Ishikawa (cell line): ENCODE data around the gene COL25A1.

Experiments
- CEBPB ChIP-seq: IDR thresholded peaks from 2 replicates; pipeline ENCODE4 v1.6.1; 2012
- CREB1 ChIP-seq: IDR thresholded peaks from 2 replicates; pipeline ENCODE4 v1.6.1; 2012; ENCODE audit warnings: low read depth
- EGR1 ChIP-seq: IDR thresholded peaks from 2 replicates; pipeline ENCODE4 v1.6.1; 2012
- EP300 ChIP-seq: IDR thresholded peaks from 2 replicates; pipeline ENCODE4 v1.6.1; 2012; ENCODE audit warnings: borderline replicate concordance
- FOXM1 ChIP-seq: IDR thresholded peaks from 2 replicates; pipeline ENCODE4 v1.6.1; 2012; ENCODE audit warnings: low read depth, borderline replicate concordance
- MAX ChIP-seq: IDR thresholded peaks from 2 replicates; pipeline ENCODE4 v1.6.1; 2012
- NFIC ChIP-seq: IDR thresholded peaks from 2 replicates; pipeline ENCODE4 v1.6.1; 2012
- RAD21 ChIP-seq: IDR thresholded peaks from 2 replicates; pipeline ENCODE4 v1.6.1; 2012; ENCODE audit warnings: low read depth
- REST ChIP-seq: IDR thresholded peaks from 2 replicates; pipeline ENCODE4 v1.6.1; 2012; ENCODE audit warnings: low read depth, mild to moderate bottlenecking
- TAF1 ChIP-seq: IDR thresholded peaks from 2 replicates; pipeline ENCODE4 v1.6.1; 2012; ENCODE audit warnings: low read depth, mild to moderate bottlenecking
- TCF12 ChIP-seq: IDR thresholded peaks from 2 replicates; pipeline ENCODE4 v1.6.1; 2012; ENCODE audit warnings: low read depth
- TEAD4 ChIP-seq: IDR thresholded peaks from 2 replicates; pipeline ENCODE4 v1.6.1; 2012
- USF1 ChIP-seq: IDR thresholded peaks from 2 replicates; pipeline ENCODE4 v1.6.1; 2012
- YY1 ChIP-seq: IDR thresholded peaks from 2 replicates; pipeline ENCODE4 v1.6.1; 2012; ENCODE audit warnings: low read depth
- ZBTB7A ChIP-seq: IDR thresholded peaks from 2 replicates; pipeline ENCODE4 v1.6.1; 2012; ENCODE audit warnings: low read depth

The COL25A1 gene

GRCh38 chr4:109332926-109333464 lies 30.5 kb upstream of the COL25A1 start:
- no peak for TF ChIP-seq CEBPB
- peak; percentile 62 for TF ChIP-seq RAD21

- TF ChIP-seq EP300 (no peak), USF1 (no peak), RAD21 (no peak), CEBPB (no peak), ZBTB7A (no peak)
Measured at GRCh38 chr4:109327641-109328040, 25.2 kb upstream of the COL25A1 start.

GRCh38 chr4:109325698-109326097 lies 23.2 kb upstream of the COL25A1 start:
- TF ChIP-seq TAF1 = no peak
- no peak for TF ChIP-seq TEAD4
- TF ChIP-seq CREB1 = no peak
- no peak for TF ChIP-seq YY1
- TF ChIP-seq RAD21 = no peak
- no peak for TF ChIP-seq MAX
- TF ChIP-seq ZBTB7A = no peak
- TF ChIP-seq FOXM1 = no peak
- no peak for TF ChIP-seq EGR1
- TF ChIP-seq TCF12 = no peak
- TF ChIP-seq EP300 = no peak
- no peak for TF ChIP-seq NFIC
- TF ChIP-seq USF1 = no peak
- TF ChIP-seq REST = no peak
- TF ChIP-seq CEBPB = no peak

- TF ChIP-seq YY1 (no peak), TAF1 (no peak)
Measured at GRCh38 chr4:109323348-109323747, 20.9 kb upstream of the COL25A1 start.

GRCh38 chr4:109321232-109321631 lies 18.8 kb upstream of the COL25A1 start:
- TF ChIP-seq TEAD4 = no peak

- no peak for TF ChIP-seq MAX
- TF ChIP-seq TAF1 = no peak
- no peak for TF ChIP-seq TCF12
- no peak for TF ChIP-seq REST
- TF ChIP-seq FOXM1 = no peak
- no peak for TF ChIP-seq EP300
- no peak for TF ChIP-seq USF1
- TF ChIP-seq CEBPB = no peak
- TF ChIP-seq NFIC = no peak
- no peak for TF ChIP-seq CREB1
- no peak for TF ChIP-seq RAD21
- no peak for TF ChIP-seq ZBTB7A
- TF ChIP-seq TEAD4 = no peak
- TF ChIP-seq EGR1 = no peak
- no peak for TF ChIP-seq YY1
Measured at GRCh38 chr4:109319684-109320083, 17.2 kb upstream of the COL25A1 start.

- TF ChIP-seq YY1 (no peak), NFIC (no peak), TAF1 (no peak)
Measured at GRCh38 chr4:109319156-109319555, 16.7 kb upstream of the COL25A1 start.
